UCSD-AML1 (cell line): Measurements from ENCODE around the gene VSIR.

Source experiments
- DNase-seq: peaks from one replicate; lab custom pipeline; 2025; ENCODE audit not compliant: unreplicated experiment; lab: John Stamatoyannopoulos, UW

VSIR gene

GRCh38 chr10:71715026-71715425, 58.3 kb downstream of the VSIR start:
- DNase-seq = no peak

- DNase-seq = no peak
Measured at GRCh38 chr10:71714592-71714991, 58.7 kb downstream of the VSIR start.

DNA sequence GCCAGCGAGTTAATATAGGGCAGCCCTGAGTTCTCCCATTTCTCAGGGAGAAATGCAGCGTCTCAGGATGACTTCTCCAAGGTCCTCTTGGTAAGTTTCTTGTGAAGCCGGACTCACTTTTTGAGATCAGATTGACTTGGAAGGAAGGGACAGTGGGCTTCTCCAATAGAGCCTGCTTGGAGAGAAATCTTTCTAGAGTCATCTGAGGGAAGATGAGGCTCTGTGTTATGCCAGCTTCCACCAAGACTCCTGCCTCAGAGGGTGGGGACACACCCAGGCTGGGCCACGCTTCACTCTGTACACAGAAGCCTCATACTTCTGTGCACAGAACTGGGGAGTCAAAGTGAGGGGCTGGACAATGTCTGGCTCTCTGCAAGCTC, 59.3 kb downstream of the VSIR start:
- no peak for DNase-seq

- DNase-seq = peak; percentile 78
Measured at GRCh38 chr10:71713135-71714030, 59.9 kb downstream of the VSIR start.

- DNase-seq = no peak
Measured at GRCh38 chr10:71712572-71713134, 60.7 kb downstream of the VSIR start.

- no peak for DNase-seq
Measured at GRCh38 chr10:71712170-71712569, 61.1 kb downstream of the VSIR start.

GRCh38 chr10:71711052-71711623, 62.2 kb downstream of the VSIR start:
- DNase-seq = no peak

GRCh38 chr10:71710519-71710918, 62.8 kb downstream of the VSIR start:
- DNase-seq = no peak

GRCh38 chr10:71708897-71709882, 64.1 kb downstream of the VSIR start:
- no peak for DNase-seq

- DNase-seq = peak; percentile 73
Measured at GRCh38 chr10:71708301-71708703, 65.0 kb downstream of the VSIR start.

- DNase-seq = no peak
Measured at GRCh38 chr10:71707240-71707789, 66.0 kb downstream of the VSIR start.

DNA sequence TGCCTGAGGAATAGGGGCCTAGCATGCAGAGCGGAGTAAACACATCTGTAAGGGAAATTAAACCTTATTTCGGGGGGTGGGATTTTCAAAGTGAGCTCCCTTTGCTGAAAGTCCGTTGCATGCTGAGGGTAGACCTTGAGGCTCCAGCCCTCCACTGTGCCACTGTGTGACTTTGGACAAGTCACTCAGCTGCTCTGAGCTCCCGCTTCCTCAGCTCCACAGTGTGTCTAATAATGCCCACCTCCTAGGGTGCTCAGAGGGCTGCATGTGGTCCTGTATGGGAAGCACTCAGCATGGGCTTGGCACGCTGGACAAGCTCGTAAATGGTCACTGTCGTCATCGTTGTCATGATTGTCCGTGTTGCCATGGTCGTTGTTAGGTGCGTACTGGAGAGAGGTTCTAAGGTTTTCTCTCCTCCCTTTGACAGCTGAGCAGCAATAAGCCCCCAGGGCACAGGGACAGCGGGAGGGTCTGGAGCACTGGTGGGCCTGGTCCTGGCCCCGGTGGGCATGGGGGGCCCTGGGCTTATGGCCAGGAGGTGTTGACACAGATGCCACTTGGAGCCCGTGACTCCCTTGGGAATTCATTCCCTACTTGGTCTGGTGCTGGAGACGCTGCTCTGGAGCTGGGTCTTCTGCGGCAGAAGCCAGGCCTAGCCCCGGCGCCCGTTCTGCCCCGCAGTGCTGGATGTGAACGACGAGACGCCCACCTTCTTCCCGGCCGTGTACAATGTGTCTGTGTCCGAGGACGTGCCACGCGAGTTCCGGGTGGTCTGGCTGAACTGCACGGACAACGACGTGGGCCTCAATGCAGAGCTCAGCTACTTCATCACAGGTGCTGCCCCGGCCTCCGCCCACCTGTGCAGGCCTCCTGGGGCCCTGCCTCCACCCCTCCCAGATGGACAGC, 66.9 kb downstream of the VSIR start:
- no peak for DNase-seq

DNA sequence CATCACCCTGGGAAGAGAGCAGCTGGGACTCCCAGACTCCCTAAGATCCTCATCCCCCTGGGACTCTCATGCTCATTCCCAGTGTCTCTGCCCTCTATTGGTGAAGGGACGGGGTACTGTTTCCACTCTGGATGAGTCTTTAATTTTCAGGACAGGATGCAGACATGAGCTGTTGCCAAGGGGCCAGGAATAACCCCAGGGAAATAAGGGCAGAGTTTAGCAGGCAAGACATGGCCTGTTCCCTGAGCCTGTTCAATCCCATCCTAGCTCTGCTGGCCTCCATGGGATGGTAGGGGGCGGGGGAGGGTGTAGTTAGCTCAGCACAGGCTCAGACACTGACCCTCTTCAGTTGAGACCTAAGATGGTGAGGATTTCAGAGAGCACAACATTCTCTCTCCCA, 67.7 kb downstream of the VSIR start:
- no peak for DNase-seq

GRCh38 chr10:71704816-71705215, 68.5 kb downstream of the VSIR start:
- DNase-seq = no peak

- DNase-seq = no peak
Measured at GRCh38 chr10:71703577-71703976, 69.7 kb downstream of the VSIR start.

DNA sequence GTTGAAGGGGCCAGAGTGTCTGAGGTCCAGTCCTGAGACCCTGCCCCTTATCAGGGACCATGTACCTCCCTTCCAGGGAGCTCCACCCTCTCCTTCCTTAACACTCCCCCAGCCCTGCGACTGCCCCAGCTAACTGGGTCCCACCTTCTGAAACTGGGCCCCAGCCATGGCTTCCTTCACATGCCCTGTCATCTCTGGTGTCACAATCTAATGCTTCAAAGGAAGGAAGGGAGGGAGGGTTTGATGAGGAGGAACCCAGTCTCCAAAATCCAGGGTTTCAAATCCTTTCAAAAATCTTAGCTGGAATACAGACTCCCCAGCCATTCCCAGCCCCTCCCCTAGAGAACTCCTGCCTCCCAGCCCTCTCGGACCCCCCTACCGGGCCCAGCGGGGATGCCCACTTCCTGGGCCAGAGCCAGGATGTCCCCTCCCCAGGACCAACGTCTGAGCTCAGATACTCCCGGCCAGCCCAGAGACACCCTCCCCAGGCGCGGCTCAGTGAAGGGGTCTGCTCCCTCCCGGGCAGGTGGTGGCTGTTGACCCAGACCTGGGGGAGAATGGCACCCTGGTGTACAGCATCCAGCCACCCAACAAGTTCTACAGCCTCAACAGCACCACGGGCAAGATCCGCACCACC, 71.7 kb downstream of the VSIR start:
- DNase-seq = no peak

DNA sequence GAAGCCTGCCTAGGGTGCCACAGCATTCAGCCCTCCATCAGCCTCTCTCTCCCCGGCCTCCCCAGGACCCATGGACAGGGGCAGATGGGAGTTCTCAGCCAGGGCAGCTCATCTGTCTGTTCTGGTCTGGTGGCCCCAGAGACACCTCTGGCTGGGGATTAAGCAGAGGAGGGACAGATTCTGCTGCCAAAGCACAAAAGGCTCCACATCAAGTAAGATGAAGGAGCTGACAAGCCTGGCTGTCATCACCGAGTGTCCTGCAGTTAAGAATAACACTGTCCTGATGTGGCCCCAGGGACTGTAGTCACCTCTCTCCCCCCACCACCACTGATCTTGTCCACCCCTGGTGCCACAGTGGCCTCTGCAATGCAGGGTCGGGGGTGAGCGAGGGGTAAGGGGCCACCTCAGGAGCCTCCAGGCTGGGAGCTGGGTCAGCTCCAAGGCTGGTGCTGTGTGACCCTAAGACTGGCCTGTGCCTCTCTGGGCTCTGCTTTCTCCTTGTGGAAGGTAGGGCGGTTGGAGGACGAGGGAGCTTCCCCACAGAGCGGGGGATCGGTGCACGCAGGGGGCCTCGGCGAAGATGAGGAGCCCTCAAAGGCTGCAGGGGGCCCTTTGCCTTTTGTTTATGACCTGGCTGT, 72.5 kb downstream of the VSIR start:
- no peak for DNase-seq

DNA sequence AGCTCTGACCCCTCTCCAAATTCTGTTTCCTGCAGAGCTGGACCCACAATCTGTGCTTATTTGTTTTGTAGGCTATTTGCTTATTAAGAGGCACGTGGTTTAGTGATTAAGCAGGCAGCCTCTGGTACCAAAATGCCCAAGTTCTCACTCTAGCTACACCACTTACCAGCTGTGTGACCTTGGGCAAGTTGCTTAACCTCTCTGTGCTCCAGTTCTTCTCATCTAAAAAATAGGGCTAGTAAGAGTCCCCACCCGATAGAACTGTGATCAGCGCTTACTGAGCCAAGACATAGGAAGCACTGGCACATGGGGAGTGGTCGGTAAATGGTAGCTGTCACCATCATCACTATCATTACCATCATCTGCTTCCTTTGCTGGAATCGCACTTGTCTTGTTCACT, 74.6 kb downstream of the VSIR start:
- DNase-seq = no peak
